GM12878 (cell line): ENCODE results near the gene FAM3B. TPM values are rescaled to one million over a fixed set of nuclear protein-coding genes. Genes with fewer than 3 reads are reported as not detected.

ENCODE experiments used
- ATAC-seq: fragments of 200-7000 bp; cut with Tn5 transposase; 3 replicates; pipeline ENCODE4 v1.9.1; 2020; ENCODE audit warnings: mild to moderate bottlenecking, moderate library complexity
- BruUV-seq: library from RNA; stranded (reverse); fragments of 400-500 nt; replicated peaks from 2 replicates; lab custom pipeline; 2021; lab: Mats Ljungman, UMichigan
- CTCF ChIA-PET: fragments of 300-600 bp; sonication (Branson Sonifier 250); formaldehyde crosslinking; extraction: SDS; loops from one replicate; lab custom pipeline; 2021; ENCODE audit warnings: inconsistent platforms; lab: Yijun Ruan, JAX
- POLR2A ChIA-PET: fragments of 350-600 bp; formaldehyde crosslinking; extraction: SDS; loops from one replicate; lab custom pipeline; 2021; ENCODE audit warnings: inconsistent platforms; lab: Charles Lee
- RAD21 ChIA-PET: fragments of 300-600 bp; sonication (Branson Sonifier 250); formaldehyde crosslinking; loops from one replicate; lab custom pipeline; 2023; ENCODE audit warnings: antibody characterized with exemption; ENCODE audit not compliant: unreplicated experiment; lab: Charles Lee
- SMC1A ChIA-PET: fragments of 300-600 bp; sonication (Branson Sonifier 250); formaldehyde crosslinking; loops from one replicate; lab custom pipeline; 2023; ENCODE audit not compliant: unreplicated experiment, uncharacterized antibody; lab: Charles Lee
- DNase-seq: peaks from one replicate; pipeline ENCODE4 v3.0.0-alpha.2; 2011; ENCODE audit warnings: low read depth, low spot score
- FAIRE-seq: peaks from 3 replicates; lab custom pipeline; 2011; peaks lifted over from hg19 to GRCh38; lab: Jason Lieb, UNC
- H2AFZ ChIP-seq: 2 replicates; pipeline ENCODE4 v1.6.0; 2011; ENCODE audit warnings: low read depth, low read length, control low read depth; ENCODE audit not compliant: control insufficient read depth
- H3K27ac ChIP-seq: 2 replicates; pipeline ENCODE4 v1.5.1; 2011; ENCODE audit warnings: control low read depth; ENCODE audit not compliant: control insufficient read depth, insufficient read depth
- H3K27me3 ChIP-seq, 2 experiments: replicated peaks in 1 of 2; 2 replicates each; pipeline versions ENCODE4 v1.6.0 to v1.6.1; 2011; ENCODE audit warnings: low read length in 1 of 2; ENCODE audit not compliant: control insufficient read depth in 2 of 2, insufficient read depth in 2 of 2
- H3K36me3 ChIP-seq, 2 experiments: 2 replicates each; pipeline ENCODE4 v1.5.1; 2011; ENCODE audit warnings: low read length in 1 of 2; ENCODE audit not compliant: control insufficient read depth in 2 of 2, insufficient read depth in 2 of 2
- H3K4me1 ChIP-seq: 2 replicates; pipeline ENCODE4 v1.6.1; 2011; ENCODE audit warnings: mild to moderate bottlenecking, low read length, moderate library complexity, mixed read lengths; ENCODE audit not compliant: control insufficient read depth, insufficient read depth
- H3K4me2 ChIP-seq: 2 replicates; pipeline ENCODE4 v1.6.0; 2011; ENCODE audit warnings: control low read depth; ENCODE audit not compliant: control insufficient read depth, insufficient read depth
- H3K4me3 ChIP-seq: fragments of 200-600 bp; sonication (generic); 2 replicates; pipeline ENCODE4 v1.5.1; 2016
- H3K79me2 ChIP-seq: 2 replicates; pipeline ENCODE4 v1.6.0; 2011; ENCODE audit warnings: low read length; ENCODE audit not compliant: control insufficient read depth, insufficient read depth
- H3K9ac ChIP-seq: 2 replicates; pipeline ENCODE4 v1.8.0; 2011; ENCODE audit warnings: low read length, control low read depth, mixed read lengths; ENCODE audit not compliant: control insufficient read depth, insufficient read depth
- H3K9me3 ChIP-seq: replicated peaks from 3 replicates; pipeline ENCODE4 v1.5.1; 2011; ENCODE audit warnings: mild to moderate bottlenecking, low read length; ENCODE audit not compliant: control insufficient read depth, insufficient read depth
- H4K20me1 ChIP-seq: 2 replicates; pipeline ENCODE4 v1.6.0; 2011; ENCODE audit not compliant: control insufficient read depth, insufficient read depth
- BMI1 ChIP-seq: fragments of 450-650 bp; IDR thresholded peaks from 2 replicates; pipeline ENCODE4 v1.6.1; 2016; ENCODE audit warnings: mild to moderate bottlenecking, moderate library complexity, borderline replicate concordance
- EED ChIP-seq: sonication (generic); IDR thresholded peaks from 2 replicates; pipeline ENCODE4 v1.6.1; 2016; ENCODE audit warnings: antibody characterized with exemption, low read depth
- MEF2B ChIP-seq: fragments of 450-650 bp; IDR thresholded peaks from 2 replicates; pipeline ENCODE4 v1.6.1; 2018; ENCODE audit warnings: mild to moderate bottlenecking, moderate library complexity; ENCODE audit not compliant: partially characterized antibody, poor library complexity, severe bottlenecking
- RB1 ChIP-seq: fragments of 450-650 bp; formaldehyde crosslinking; IDR thresholded peaks from 2 replicates; pipeline ENCODE4 v1.6.1; 2017; ENCODE audit warnings: mild to moderate bottlenecking, borderline replicate concordance
- SIX5 ChIP-seq: IDR thresholded peaks from 2 replicates; pipeline ENCODE4 v1.6.1; 2011; ENCODE audit warnings: mild to moderate bottlenecking, low read depth, low read length, moderate library complexity; ENCODE audit not compliant: severe bottlenecking
- USF1 ChIP-seq: IDR thresholded peaks from 2 replicates; pipeline ENCODE4 v1.6.1; 2011; ENCODE audit warnings: borderline replicate concordance, low read depth, mild to moderate bottlenecking, moderate library complexity, mixed read lengths, low read length; ENCODE audit not compliant: insufficient read depth; ENCODE audit errors: extremely low read length
- ZNF592 ChIP-seq: fragments of 450-650 bp; IDR thresholded peaks from 2 replicates; pipeline ENCODE4 v1.6.1; 2017; ENCODE audit warnings: mild to moderate bottlenecking, moderate library complexity
- WGBS: methylation state at CpG from one replicate; pipeline ENCODE4 v1.1.6; 2016; ENCODE audit warnings: low lambda C conversion rate; ENCODE audit not compliant: insufficient replicate concordance, insufficient coverage; ENCODE audit errors: missing lambda C conversion rate; 5-methylcytosine and 5-hydroxymethylcytosine counted together
- in situ Hi-C: fragments of 300-500 bp; cut with MboI; formaldehyde crosslinking; loops from 9 replicates; pipeline ENCODE4 v1.14.3; 2018; ENCODE audit warnings: mixed read lengths
- intact Hi-C: fragments of 100-400 bp; cut with micrococcal nuclease; formaldehyde crosslinking; loops from one replicate; pipeline ENCODE4 v1.14.2; 2022; ENCODE audit not compliant: unreplicated experiment
- polyA plus RNA-seq, 11 experiments: library from polyadenylated mRNA; depleted of rRNA in 4 of 11; unstranded in 6 of 11; stranded (reverse) in 5 of 11; fragments of >200 nt; fragmentation: Nextera tagmentation in 4 of 11; fragmentation: Illumina TruSeq in 1 of 11; extraction: Ambion mirVana in 4 of 11; extraction: Trizol in 1 of 11; gene quantifications; 1 replicate in 1 of 11; 2 replicates in 10 of 11; pipeline versions ENCODE4 v1.2.1 to v1.2.3, GENCODE V29; 2011 to 2016; ENCODE audit warnings: inconsistent platforms in 2 of 11, missing spikeins in 2 of 11, low read depth in 1 of 11
- total RNA-seq, 4 experiments: library from RNA; depleted of rRNA in 3 of 4; stranded (reverse); fragments of >200 nt in 3 of 4; fragmentation: Illumina TruSeq in 1 of 4; extraction: Trizol in 1 of 4; gene quantifications; 2 replicates each; pipeline versions ENCODE4 v1.2.1 to v1.2.3, GENCODE V29; 2013 to 2021

FAM3B gene
- total and polyA plus RNA-seq, 10 of the 15 experiments (the other 5 are each of a cell fraction or from before 2014, with no cell fraction given): 0.12 TPM; not detected in 9

GRCh38 chr21:41282412-41282811 is 34.2 kb upstream of the FAM3B start:
- 2% methylated on average over 3 of the region's 3 CpGs for WGBS
- Histone ChIP-seq H3K27me3 (peaks cover 2 to 6% of the 10 kb centered on the region in 2 experiments), H3K27ac (no peak overlapping the region), H3K9ac (no peak overlapping the region), H3K79me2 (no peaks in the 10 kb centered on the region), H3K36me3 (no peaks in the 10 kb centered on the region), H4K20me1 (no peaks in the 10 kb centered on the region), H3K4me3 (no peak overlapping the region), H3K9me3 (no peaks in the 10 kb centered on the region), H3K4me2 (no peak overlapping the region), H2AFZ (no peak overlapping the region), H3K4me1 (no peaks in the 10 kb centered on the region)
- no peak for FAIRE-seq
- DNase-seq: no peak
- CTCF ChIA-PET: interaction anchor here (0.9 to 6.9 kb wide), 36 partner anchors 9 to 826 kb away, joined by 3 to 99 read pairs (median 9); partner anchors contain the start of genes MX1 and MX2
- TF ChIP-seq RB1 (no peak), EED (no peak)
- no TSS peak for BruUV-seq
- ATAC-seq: no peak
- in situ Hi-C loops: no loop called here
- RAD21 ChIA-PET: interaction anchor here (0.8 to 5.5 kb wide), 30 partner anchors 36 to 670 kb away, joined by 3 to 97 read pairs (median 5); partner anchors contain the start of genes MX1 and MX2
- POLR2A ChIA-PET: interaction anchor here (1.2 to 2.4 kb wide), 2 partner anchors 86 to 91 kb away, joined by 3 to 13 read pairs; no protein-coding TSS in a partner anchor
- SMC1A ChIA-PET: interaction anchor here (0.7 to 6.0 kb wide), 36 partner anchors 10 to 595 kb away, joined by 3 to 67 read pairs (median 6); partner anchors contain the start of gene MX2
- intact Hi-C loops: loop anchor here (5.0 kb wide), 2 partner anchors 80 to 330 kb away; partner anchors contain the start of gene MX2

GRCh38 chr21:41283211-41283818 is 33.3 kb upstream of the FAM3B start:
- H3K27ac ChIP-seq: no peak overlapping the region
- H3K79me2 ChIP-seq: no peaks in the 10 kb centered on the region
- no peaks in the 10 kb centered on the region for H3K36me3 ChIP-seq
- FAIRE-seq (peak; percentile 100), ATAC-seq (peak; percentile 99), DNase-seq (peak; percentile 61)
- no peak overlapping the region for H3K4me2 ChIP-seq
- H3K4me1 ChIP-seq: no peaks in the 10 kb centered on the region
- H3K9ac ChIP-seq: no peak overlapping the region
- CTCF ChIA-PET: interaction anchor here (0.6 to 6.9 kb wide), 65 partner anchors 9 to 980 kb away, joined by 3 to 99 read pairs (median 6); partner anchors contain the start of genes MX1 and MX2
- no peaks in the 10 kb centered on the region for H4K20me1 ChIP-seq
- intact Hi-C loops: loop anchor here (1.0 to 5.0 kb wide), 3 partner anchors 79 to 329 kb away; partner anchors contain the start of gene MX2
- POLR2A ChIA-PET: interaction anchor here (0.8 to 2.4 kb wide), 4 partner anchors 85 to 146 kb away, joined by 3 to 13 read pairs (median 4); no protein-coding TSS in a partner anchor
- H3K27me3 ChIP-seq: peaks cover 2 to 6% of the 10 kb centered on the region in 2 experiments
- in situ Hi-C loops: no loop called here
- SMC1A ChIA-PET: interaction anchor here (0.6 to 6.0 kb wide), 59 partner anchors 9 to 834 kb away, joined by 3 to 67 read pairs (median 4); partner anchors contain the start of genes MX1 and MX2
- 19% methylated on average over 8 of the region's 8 CpGs for WGBS
- no peak overlapping the region for H2AFZ ChIP-seq
- BruUV-seq: no TSS peak
- RAD21 ChIA-PET: interaction anchor here (0.7 to 5.5 kb wide), 45 partner anchors 9 to 834 kb away, joined by 3 to 97 read pairs (median 5); partner anchors contain the start of genes MX1 and MX2
- H3K9me3 ChIP-seq: no peaks in the 10 kb centered on the region
- no peak overlapping the region for H3K4me3 ChIP-seq
- TF ChIP-seq USF1: no peak
- TF ChIP-seq SIX5: no peak
- TF ChIP-seq MEF2B: no peak
- peak; percentile 66; the same call in 1 of the 2 replicates for TF ChIP-seq ZNF592
- no peak for TF ChIP-seq BMI1
